ENCODE results near the gene CTNNBL1.

The CTNNBL1 gene

GRCh38 chr20:37876863-37877262 is 183.0 kb downstream of the CTNNBL1 start:
- no peak overlapping the region for H3K27ac ChIP-seq
- H3K27me3 ChIP-seq, result no peaks in the 10 kb centered on the region
- H3K4me3 ChIP-seq, result no peak overlapping the region
- peaks cover 0 to 19% (median 9%) of the 10 kb centered on the region in 10 experiments; a peak in 12 of 20 replicates for H3K4me1 ChIP-seq
- peaks cover 0 to 11% (median 0%) of the 10 kb centered on the region in 11 experiments; a peak in 4 of 22 replicates for H4K20me1 ChIP-seq
- no peak for TF ChIP-seq Cebpa-rat (IDR thresholded peaks at IDR 0.05)
- no peaks in the 10 kb centered on the region for H3K9me3 ChIP-seq (replicated peaks in 1 of 11)
- H3K4me2 ChIP-seq, result no peak overlapping the region
- no peak overlapping the region for H3K9ac ChIP-seq
- H3K36me3 ChIP-seq, result peaks cover 25 to 41% (median 36%) of the 10 kb centered on the region in 11 experiments

- TF ChIP-seq Cebpa-rat (IDR thresholded peaks at IDR 0.05), result no peak
- Histone ChIP-seq H3K4me2 (peak overlapping the region in 6 of 11 experiments; percentile 0 to 43 (median 34); a peak in 8 of 22 replicates), H3K27me3 (no peaks in the 10 kb centered on the region), H3K4me3 (no peak overlapping the region), H3K9me3 (replicated peaks in 1 of 11) (no peaks in the 10 kb centered on the region), H3K4me1 (peaks cover 0 to 19% (median 9%) of the 10 kb centered on the region in 10 experiments; a peak in 12 of 20 replicates), H4K20me1 (peaks cover 0 to 11% (median 0%) of the 10 kb centered on the region in 11 experiments; a peak in 4 of 22 replicates), H3K36me3 (peaks cover 17 to 28% (median 24%) of the 10 kb centered on the region in 11 experiments), H3K27ac (0 out of 22 replicates have a peak overlapping the region, but pooled peaks of 1 of the 11 experiments have one; percentile 6), H3K9ac (peak overlapping the region in 2 of 11 experiments; percentile 10 to 37; a peak in 1 of 22 replicates)
Observed at GRCh38 chr20:37877832-37878772, 184.3 kb downstream of the CTNNBL1 start.

DNA sequence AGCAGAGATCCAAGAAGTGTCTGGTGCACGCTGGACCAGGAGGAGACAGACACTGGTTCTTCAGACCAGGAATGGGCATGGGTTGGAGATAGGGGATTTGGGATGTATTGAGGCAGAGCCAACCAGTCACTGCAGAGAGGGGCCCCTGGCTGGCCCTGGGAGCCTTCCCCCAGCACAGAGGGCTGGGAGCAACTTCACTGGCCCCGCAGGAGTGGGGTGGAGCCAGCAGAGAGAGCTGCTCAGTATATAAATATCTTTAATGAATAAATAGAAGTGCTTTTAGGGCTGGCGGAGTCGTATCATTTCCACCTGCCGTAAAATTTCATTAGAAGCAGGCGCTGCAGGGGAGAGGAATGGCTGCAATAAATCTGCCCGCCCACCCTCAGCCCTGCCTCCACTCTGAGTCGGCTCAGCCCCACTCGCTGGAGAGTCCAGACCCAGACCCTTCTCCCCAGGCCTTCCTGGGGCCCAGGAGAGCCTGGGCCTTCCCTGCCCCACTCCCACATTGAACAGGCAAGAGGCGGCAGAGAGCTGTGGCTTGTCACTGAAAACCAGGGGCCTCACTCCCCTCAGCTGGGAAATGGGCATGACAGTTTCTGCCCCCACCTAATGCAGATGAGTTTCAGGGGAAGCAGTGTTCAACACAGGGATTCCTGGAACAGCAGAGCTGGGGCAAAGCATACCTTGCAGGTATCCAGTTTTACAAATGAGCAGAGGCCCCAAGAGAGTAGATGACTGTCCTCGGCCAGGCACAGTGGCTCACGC is 185.2 kb downstream of the CTNNBL1 start:
- TF ChIP-seq Cebpa-rat (IDR thresholded peaks at IDR 0.05), result no peak
- H3K27me3 ChIP-seq, result no peaks in the 10 kb centered on the region
- H3K27ac ChIP-seq, result no peak overlapping the region
- H3K4me2 ChIP-seq, result no peak overlapping the region
- peaks cover 8 to 19% (median 15%) of the 10 kb centered on the region in 11 experiments; a peak in 21 of 22 replicates for H3K36me3 ChIP-seq
- no peaks in the 10 kb centered on the region for H3K9me3 ChIP-seq (replicated peaks in 1 of 11)
- peaks cover 0 to 11% (median 0%) of the 10 kb centered on the region in 11 experiments; a peak in 4 of 22 replicates for H4K20me1 ChIP-seq
- H3K4me1 ChIP-seq, result peaks cover 0 to 19% (median 9%) of the 10 kb centered on the region in 10 experiments; a peak in 12 of 20 replicates
- no peak overlapping the region for H3K4me3 ChIP-seq
- no peak overlapping the region for H3K9ac ChIP-seq

DNA sequence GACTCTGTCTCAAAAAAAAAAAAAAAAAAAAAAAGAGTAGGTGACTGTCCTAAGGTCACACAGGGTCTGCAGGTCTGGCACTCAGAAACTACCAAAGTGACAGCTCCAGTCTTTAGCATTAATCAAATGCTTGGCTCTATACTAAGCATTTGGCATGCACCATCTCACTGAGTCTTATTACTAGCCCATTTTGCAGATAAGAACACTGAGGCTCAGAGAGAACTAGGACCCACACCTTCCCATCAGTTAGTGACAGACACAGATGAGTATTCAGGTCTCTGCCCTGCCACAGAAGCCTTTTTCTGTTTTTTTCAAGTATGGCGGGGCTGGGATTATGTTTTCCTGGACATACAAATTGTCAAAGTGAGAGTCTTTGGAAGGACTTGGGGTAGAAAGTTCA is 186.0 kb downstream of the CTNNBL1 start:
- Histone ChIP-seq H3K36me3 (peaks cover 0 to 11% (median 6%) of the 10 kb centered on the region in 11 experiments; a peak in 11 of 22 replicates), H3K27ac (no peak overlapping the region), H3K4me1 (peaks cover 0 to 19% (median 9%) of the 10 kb centered on the region in 10 experiments; a peak in 12 of 20 replicates), H3K9ac (no peak overlapping the region), H3K27me3 (no peaks in the 10 kb centered on the region), H3K9me3 (replicated peaks in 1 of 11) (no peaks in the 10 kb centered on the region), H3K4me3 (no peak overlapping the region), H3K4me2 (no peak overlapping the region), H4K20me1 (peaks cover 0 to 11% (median 0%) of the 10 kb centered on the region in 11 experiments; a peak in 4 of 22 replicates)
- TF ChIP-seq Cebpa-rat (IDR thresholded peaks at IDR 0.05), result no peak

GRCh38 chr20:37880726-37881591 is 187.1 kb downstream of the CTNNBL1 start:
- no peak overlapping the region for H3K9ac ChIP-seq
- 0 out of 22 replicates have a peak overlapping the region, but pooled peaks of 1 of the 11 experiments have one; percentile 19 for H3K4me2 ChIP-seq
- no peaks in the 10 kb centered on the region; a peak in 1 of 22 replicates for H3K36me3 ChIP-seq
- H3K9me3 ChIP-seq (replicated peaks in 1 of 11), result no peaks in the 10 kb centered on the region
- H3K27me3 ChIP-seq, result no peaks in the 10 kb centered on the region
- no peak for TF ChIP-seq Cebpa-rat (IDR thresholded peaks at IDR 0.05)
- no peak overlapping the region for H3K27ac ChIP-seq
- peaks cover 0 to 8% (median 0%) of the 10 kb centered on the region in 11 experiments; a peak in 3 of 22 replicates for H4K20me1 ChIP-seq
- peaks cover 0 to 19% (median 9%) of the 10 kb centered on the region in 10 experiments; a peak in 12 of 20 replicates for H3K4me1 ChIP-seq
- no peak overlapping the region for H3K4me3 ChIP-seq

DNA sequence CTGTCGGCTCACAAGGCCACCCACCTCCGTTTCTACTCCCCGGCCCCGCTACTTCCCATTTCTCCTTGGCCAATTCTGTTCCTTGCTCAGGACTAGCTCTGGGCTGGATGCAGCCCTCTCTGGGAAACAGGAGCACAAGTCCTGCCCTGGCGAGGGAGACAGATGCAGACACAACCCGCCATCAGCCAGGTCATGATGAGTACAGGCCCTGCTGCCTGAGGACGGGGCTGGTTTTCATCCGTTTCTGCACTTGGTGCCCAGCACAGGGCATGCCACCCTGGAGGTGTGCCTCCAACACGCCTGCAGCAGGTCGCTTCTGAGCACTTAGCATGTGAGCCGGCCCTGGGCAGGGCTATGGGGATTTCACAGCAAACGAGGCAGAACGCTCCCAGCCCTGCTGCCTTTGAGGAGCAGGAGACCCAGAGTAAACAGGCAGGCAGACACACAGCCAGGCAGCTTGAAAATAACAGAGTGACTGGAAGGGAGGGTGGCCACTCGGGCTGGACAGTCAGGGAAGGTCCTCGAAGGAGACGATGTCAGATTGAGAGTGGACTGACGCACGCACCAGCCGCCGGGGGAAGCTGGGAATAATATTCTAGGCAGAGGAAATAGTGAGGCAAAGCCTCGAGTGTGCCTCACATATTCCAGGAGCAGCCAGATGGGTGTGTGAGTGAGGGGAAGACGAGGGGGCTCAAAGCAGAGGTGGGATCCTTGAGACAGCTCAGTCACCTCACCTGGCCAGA is 187.9 kb downstream of the CTNNBL1 start:
- Histone ChIP-seq H4K20me1 (peaks cover 0 to 8% (median 0%) of the 10 kb centered on the region in 11 experiments; a peak in 3 of 22 replicates), H3K36me3 (no peaks in the 10 kb centered on the region), H3K27me3 (no peaks in the 10 kb centered on the region), H3K27ac (no peak overlapping the region), H3K4me3 (no peak overlapping the region), H3K4me2 (no peak overlapping the region), H3K4me1 (peaks cover 0 to 17% (median 9%) of the 10 kb centered on the region in 10 experiments; a peak in 12 of 20 replicates), H3K9me3 (replicated peaks in 1 of 11) (no peaks in the 10 kb centered on the region), H3K9ac (no peak overlapping the region)
- TF ChIP-seq Cebpa-rat (IDR thresholded peaks at IDR 0.05), result no peak

DNA sequence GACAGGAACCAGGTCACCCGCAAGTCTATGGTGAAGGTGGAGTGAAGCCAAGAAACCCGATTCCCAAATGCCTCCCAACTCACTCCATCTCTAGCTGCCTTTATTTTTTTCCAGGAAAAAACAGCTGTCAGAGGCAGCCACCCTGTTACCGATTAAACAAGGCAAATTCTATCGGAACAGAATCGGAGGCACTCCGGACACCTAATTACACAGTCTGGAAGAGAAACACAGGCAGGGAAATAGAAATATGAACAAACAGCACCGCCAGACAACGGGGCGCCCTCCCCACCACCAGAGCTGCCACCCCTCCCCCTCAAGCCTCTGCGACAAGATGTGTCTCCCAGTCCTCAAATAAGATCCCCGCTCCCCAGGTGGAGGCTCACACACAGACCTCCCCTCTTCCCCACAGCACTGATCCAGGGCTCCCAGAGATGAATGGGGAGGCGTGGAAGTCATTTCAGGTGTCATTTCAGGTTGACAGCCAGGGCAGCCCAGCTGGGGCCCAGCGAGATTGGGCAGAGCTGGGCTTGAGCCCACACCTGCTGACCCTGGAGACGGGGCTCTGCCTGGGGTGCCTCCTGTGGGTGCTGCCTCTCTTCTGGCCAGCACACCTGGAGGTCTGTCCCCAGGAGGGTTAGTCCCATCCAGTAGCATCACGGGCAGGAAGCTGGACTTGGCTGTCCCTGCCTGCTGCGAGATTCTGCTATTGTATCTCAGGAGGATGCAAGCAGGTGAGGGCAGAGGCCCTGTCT is 189.3 kb downstream of the CTNNBL1 start:
- Histone ChIP-seq H3K27ac (no peak overlapping the region), H3K9me3 (replicated peaks in 1 of 11) (no peaks in the 10 kb centered on the region), H3K36me3 (no peaks in the 10 kb centered on the region), H3K4me1 (peaks cover 0 to 7% (median under 1%) of the 10 kb centered on the region in 10 experiments; a peak in 9 of 20 replicates), H4K20me1 (peaks cover 0 to 5% (median 0%) of the 10 kb centered on the region in 11 experiments; a peak in 3 of 22 replicates), H3K4me2 (no peak overlapping the region), H3K9ac (no peak overlapping the region), H3K4me3 (no peak overlapping the region), H3K27me3 (no peaks in the 10 kb centered on the region)
- no peak for TF ChIP-seq Cebpa-rat (IDR thresholded peaks at IDR 0.05)
